Amniotic epithelial cell (primary cell): Measurements from ENCODE around the gene HMBS.
"Not testable (repeated sequence)": the region's sequence is repeated elsewhere in the genome, so short reads cannot be mapped to it uniquely, and the experiment has no call there.

ENCODE experiments used
- DNase-seq: peaks from one replicate; pipeline ENCODE4 v3.0.0-alpha.2; 2010; ENCODE audit warnings: low read depth

Gene HMBS

DNA sequence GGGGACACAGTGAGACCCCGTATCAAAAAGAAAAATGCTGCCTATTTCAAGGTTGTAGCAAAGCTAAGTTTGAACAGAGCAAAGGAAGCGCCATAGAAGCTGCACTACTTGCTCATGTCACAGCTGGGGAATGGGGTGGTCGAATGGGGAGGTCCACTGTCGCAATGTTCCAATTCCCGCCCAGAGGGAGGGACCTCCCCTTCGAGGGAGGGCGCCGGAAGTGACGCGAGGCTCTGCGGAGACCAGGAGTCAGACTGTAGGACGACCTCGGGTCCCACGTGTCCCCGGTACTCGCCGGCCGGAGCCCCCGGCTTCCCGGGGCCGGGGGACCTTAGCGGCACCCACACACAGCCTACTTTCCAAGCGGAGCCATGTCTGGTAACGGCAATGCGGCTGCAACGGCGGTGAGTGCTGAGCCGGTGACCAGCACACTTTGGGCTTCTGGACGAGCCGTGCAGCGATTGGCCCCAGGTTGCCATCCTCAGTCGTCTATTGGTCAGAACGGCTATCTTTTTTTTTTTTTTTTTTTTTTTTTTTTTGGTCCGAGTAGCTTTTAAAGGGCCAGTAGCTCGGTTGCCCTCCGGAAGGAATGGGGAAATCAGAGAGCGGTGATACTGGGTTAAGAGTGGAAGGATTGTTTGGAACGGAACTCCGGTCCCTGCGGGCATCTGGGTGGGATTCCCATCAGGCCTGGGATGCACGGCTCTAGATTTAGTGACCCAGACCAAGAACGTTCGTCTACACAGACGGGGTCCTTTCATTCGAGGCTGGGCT is at the start of gene HMBS:
Gene HMBS (plus strand): TSS at position 219 of the 774 bp plus-strand sequence. CDS start 153 bp downstream, at position 372.
- DNase-seq, result peak; percentile 90

DNA sequence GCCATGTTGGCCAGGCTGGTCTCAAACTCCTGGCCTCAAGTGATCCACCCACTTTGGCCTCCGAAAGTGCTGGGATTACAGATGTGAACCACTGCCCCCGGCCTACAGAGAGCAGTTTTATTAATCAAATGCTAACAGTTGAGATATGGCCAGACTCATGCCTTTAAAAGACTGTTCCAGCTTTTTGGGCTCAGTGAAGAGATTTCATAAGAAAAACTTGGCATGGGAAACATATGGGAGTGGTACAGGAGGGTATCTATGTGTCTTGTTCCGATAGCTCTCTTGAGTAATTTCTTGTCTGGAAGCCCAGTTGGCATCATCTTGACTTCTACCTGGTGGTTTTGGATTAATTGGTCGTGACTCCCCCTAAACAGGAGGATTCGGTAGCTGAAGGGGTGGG is 45.8 kb upstream of the HMBS start:
- no peak for DNase-seq

DNA sequence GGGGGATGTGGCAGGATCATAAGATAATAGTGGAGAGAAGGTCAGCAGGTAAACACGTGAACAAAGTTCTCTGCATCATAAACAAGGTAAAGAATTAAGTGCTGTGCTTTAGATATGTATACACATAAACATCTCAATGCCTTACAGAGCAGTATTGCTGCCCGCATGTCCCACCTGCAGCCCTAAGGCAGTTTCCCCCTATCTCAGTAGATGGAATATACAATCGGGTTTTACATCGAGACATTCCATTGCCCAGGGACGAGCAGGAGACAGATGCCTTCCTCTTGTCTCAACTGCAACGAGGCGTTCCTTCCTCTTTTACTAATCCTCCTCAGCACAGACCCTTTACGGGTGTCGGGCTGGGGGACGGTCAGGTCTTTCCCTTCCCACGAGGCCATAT is 45.2 kb upstream of the HMBS start:
- DNase-seq, result not testable (repeated sequence)

DNA sequence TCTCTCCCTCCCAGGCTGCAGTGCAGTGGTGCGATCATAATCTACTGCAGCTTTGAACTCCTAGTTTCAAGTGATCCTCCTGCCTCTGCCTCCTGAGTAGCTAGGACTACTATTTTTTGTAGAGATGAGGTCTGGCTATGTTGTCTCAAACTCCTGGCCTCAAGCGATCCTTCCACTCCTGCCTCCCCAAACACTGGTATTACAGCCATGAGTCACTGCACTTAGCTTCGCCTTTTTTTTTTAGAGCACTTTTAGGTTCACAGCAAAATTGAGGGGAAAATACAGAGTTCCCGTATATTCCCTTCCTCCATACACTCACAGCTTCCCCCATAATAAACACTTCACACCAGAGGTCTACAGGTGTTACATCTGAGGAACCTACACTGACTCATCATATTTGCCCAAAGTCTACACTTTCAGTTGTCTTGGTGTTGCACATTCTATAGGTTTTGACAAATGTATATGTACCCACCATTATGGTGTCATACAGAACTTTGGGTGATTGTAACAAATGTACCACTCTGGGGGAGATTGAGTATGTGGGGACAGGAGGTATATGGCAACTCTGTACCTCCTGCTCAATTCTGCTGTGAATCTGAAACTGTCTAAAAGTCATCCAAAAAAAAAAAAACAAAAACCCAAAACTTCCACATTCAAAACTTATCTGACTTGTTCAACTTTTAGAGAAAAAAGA is 42.7 kb upstream of the HMBS start:
- no peak for DNase-seq

DNA sequence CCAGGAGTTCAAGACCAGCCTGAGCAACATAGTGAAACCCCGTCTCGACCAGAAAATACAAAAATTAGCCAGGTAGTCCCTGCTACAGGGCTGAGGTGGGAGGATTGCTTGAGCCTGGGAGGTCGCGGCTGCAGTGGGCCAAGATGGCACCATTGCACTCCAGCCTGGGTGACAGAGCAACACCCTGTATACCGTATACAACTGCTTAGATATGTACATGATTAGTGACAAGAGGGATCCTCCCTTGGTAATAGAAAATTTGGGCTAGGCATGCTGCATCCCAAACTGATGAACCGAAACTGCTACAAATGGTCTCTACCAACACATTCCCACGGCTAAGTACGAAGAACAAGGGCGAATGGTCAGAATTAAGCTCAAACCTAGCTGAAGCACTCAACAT is 41.8 kb upstream of the HMBS start:
- no peak for DNase-seq

DNA sequence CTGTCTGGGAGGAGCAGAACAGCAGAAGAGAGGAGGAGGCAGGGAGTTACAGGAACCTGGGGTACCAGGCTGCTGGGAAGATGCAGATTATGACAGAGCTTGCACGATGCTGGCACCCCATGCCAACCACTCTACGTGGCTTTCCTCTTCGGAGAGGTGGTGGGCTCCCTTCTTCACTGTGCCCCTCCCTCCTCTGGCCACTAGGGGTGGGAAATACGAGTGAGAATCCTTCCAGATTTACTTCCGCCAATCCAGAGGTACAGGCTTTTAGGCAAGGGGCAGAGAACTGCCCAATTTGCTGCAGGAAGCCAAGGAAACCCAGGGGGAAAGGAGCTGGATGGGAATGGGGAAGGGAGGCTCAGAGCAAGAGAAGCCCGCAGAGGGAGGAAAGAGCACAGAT is 40.0 kb upstream of the HMBS start:
- no peak for DNase-seq

DNA sequence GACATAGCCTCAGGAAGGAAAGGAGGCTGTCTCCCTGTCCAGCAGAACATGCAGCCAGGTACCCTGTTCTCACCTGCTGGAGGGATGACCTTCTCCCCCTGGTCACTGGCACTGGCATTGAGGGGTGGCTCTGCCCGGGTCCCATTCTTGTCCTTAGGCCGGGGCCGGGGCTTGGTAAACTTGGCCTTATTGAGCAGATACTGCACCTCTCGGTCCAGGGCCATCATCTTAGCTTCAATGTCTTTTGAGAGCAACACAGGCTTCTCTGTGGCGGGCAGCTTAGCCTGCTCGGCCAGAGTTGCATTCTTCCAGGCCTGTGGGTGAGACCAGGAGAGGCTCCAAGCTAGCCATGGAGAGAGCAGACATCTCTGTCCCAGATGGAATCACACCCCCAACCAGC is 38.2 kb upstream of the HMBS start:
- DNase-seq, result no peak

DNA sequence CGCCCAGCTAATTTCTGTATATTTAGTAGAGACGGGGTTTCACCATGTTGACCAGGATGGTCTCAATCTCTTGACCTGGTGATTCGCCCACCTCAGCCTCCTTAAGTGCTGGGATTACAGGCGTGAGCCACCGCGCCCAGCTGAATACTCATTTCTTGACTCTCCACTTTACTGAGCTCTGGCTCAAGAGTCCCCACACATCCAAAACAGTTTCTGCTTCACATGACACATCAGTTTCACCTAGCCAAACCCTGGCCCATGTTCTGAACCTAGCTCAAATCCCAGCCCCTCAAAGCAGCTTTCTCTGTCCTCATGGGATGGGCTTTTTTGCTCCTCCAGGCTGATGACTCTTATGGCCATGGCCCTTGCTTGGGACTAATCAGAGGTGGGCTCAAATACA is 37.5 kb upstream of the HMBS start:
- no peak for DNase-seq

DNA sequence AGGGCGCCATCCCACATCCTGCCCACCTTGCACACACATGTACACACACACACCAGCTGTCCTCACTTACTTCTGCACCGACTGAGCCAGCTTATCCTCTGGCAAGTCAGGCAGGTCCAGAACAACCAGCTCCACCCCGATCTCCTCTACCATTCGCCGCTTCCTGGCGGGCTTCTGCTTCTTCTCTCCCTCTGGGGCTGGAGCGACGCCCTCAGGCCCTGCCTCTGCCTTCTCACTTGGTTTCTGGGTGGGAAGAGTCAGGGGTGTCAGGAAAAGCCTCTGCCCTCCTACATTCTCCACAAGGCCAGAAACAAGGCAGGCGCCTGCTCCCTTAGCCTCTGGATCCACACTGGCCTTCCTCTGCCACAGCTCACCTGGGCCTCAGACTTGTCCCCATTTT is 36.0 kb upstream of the HMBS start:
- no peak for DNase-seq

DNA sequence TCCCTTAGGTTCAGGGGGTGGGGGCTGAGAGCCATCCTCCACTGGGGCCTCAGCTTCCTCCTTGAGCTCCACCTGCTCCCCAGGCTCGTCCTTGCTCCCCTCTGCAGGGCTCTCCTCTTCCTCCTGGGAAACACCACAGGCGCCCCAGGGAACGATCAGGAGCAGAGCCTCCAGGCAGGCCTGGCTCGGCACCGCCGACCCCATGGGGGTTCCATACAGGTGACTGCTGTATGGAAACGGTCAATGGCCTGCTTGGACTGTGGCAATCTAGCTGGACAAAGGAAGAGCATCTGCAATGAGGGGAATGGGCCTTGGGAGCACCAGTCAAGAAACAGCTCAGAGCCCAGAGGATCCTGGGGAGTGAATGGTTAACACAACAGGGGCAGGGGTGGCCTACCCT is 35.6 kb upstream of the HMBS start:
- no peak for DNase-seq

DNA sequence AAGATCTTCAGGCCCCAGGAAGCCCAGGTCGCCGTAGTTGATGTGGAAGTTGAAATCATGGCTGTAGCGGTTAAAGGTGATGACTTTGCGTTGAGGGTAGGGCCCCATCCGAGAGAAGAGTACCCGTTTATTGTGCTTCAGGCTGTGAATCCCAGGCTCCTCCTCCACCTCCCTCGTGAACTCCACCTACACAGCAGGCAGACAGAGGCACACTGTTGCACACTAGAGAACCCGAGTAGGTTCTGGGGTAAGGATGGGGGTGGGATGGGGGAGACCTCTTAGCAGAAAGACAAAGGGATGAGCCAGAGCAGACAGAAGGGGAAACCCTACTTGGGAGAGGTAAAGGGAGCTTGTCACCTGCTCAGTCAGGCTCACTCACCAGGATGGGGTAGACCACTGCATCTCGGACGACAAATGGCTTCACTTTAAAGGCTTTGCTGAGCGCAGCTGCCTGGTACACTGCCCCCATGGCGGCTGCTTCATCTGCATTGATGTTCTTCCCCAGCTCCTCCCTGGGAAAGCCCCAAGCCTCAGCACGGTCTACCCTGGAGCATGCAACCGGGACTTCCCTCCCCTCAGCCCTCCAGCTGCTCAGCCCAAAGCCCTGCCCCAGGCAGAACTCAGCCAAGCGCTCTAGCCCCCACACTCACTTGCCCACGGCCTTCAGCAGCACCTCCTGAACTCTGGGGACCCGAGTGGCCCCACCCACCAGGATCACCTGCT is 33.1 kb upstream of the HMBS start:
- DNase-seq, result no peak

DNA sequence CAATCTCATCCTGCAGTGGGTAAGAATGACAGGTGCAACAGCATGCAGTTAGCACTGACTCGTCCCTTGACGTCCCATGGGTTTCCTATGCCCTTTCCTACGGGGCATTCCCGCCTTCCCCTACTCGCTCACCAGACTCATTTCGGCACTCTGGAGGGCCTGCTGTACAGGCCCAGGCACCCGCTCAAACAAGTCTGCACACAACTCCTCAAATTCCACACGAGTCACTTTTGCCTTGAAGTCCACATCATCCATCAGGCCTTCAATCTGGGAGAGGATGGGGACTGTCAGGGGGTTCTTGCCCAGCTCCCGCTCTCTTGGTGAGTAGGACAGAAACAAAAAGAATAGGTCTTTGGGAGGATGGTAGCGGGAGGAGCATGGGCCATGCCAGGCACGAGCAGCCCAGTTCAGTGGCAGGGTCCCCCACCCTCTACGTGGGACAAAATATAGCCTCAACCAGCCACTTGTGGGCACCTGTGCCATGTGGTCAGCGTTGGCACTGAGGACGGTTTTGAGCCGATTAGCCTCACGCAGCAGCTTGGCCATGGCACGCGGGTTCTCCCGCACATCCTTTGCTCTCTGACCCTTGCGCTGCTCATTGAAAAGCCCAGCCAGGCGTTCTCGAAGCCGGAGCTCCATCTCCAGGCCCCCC is 32.4 kb upstream of the HMBS start:
- no peak for DNase-seq

DNA sequence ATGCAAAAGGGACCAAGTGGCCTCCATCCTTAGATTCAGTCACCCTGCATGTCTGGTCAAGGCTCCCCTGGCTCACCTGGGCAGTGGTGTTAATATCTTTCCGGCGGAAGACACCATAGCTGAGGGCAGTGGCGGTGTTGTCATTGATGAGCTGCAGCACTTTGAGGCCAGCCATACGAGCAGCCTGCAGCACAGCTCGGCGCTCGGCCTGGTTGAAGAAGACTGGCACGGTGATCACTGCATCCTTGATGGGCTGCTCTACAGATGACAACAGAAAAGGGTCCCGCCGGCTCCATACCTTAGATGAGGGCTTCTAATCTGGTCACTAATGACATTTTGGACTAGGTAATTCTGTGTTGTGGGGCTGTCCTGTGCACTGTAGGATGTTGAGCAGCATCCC is 30.3 kb upstream of the HMBS start:
- no peak for DNase-seq

DNA sequence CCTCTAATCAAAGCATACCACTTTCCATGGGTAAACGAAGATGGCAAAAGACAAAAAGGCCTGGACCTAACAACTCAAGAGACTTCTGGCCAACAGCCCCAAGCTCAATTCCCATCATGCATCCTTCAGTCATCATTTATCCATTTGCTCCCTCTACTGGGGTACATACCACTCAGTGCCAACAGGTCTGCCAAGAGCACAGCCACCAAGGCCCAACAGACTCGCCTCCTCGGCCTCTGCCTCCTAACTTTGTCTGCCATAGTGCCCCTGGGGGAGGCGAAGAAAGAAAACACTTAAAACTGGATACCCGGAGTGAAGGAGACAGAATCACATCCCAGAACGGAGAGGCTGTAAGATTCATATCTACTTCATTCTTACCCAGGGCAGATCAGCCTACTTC is 28.8 kb upstream of the HMBS start:
- DNase-seq, result peak; percentile 24

DNA sequence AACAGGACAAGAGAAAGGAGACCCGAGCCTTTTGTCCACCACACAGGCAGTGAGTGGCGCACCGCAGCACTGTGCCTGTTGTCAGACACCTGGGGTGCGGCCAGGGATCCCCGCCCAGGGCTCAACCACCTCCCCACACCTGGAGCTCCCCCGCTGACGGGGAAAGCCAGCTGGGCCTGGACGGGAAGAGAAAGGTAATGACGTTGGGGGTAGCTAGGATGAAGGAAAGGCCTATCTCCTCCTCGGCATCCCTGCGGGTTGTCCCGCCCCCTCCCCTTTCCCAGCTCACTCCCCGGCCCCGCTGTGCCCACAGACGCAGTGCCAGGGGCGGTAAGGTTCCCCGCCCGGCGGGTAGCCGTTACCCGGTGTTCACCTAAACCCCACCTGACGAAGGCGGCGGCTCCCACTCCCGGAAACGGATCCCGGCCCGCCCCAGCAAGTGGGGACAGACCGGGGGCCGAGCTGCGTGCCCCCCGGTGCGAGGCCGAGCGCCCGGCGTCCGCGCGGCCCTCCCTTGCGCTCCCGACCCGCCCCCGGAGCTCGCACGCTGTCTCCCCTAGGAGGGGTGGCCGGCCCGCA is 28.2 kb upstream of the HMBS start:
- DNase-seq, result no peak

DNA sequence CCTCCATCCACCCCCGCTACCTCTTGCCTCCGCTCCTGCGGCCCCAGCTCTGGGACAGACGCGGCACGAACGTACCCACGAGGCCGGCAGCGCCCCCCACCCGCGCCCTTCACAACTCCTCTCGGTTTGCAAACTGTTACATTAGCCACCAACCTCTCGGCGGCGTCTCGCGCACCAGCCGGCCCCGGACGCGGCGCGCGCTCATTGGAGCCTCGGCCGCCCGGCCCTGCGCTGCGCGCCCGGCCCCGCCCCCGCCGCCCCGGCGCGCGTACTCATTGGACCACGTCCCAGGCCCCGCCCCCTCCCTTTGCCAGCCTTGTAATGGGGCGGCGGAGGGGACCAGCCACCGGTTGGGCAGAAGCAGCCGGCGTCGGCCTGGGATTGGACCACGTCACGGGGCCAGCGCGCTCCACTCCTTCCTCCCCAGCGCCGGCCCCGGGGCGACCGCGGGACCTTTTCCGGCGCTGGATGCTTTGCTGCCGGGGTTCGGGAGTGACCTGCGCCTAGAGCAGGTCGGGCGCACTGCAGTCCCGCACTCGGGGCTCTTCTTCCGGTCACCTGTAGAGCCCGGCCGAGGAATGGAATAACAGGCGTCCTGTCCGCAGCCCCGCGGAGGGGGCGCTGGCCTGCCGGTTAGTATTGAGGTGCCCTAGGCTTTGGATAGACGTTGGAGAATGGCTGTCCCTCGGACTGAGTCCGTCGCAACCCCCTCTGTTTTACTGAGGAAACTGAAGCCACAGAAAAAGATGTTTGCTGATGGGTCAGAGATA is 27.5 kb upstream of the HMBS start, which contains the start of gene HYOU1:
Gene HYOU1 (minus strand): TSS at position 206 of the 770 bp plus-strand sequence. CDS start 1,045 bp downstream, outside the sequence.
- DNase-seq, result peak; percentile 92

DNA sequence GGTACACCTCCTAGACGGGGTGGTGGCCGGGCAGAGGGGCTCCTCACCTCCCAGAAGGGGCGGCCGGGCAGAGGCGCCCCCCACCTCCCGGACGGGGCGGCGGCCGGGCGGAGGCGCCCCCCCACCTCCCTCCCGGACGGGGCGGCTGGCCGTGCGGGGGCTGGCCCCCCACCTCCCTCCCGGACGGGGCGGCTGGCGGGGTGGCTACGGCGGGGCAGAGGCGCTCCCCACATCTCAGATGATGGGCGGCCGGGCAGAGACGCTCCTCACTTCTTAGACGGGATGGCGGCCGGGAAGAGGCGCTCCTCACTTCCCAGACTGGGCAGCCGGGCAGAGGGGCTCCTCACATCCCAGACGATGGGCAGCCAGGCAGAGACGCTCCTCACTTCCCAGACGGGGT is 25.6 kb upstream of the HMBS start:
- DNase-seq, result not testable (repeated sequence)

DNA sequence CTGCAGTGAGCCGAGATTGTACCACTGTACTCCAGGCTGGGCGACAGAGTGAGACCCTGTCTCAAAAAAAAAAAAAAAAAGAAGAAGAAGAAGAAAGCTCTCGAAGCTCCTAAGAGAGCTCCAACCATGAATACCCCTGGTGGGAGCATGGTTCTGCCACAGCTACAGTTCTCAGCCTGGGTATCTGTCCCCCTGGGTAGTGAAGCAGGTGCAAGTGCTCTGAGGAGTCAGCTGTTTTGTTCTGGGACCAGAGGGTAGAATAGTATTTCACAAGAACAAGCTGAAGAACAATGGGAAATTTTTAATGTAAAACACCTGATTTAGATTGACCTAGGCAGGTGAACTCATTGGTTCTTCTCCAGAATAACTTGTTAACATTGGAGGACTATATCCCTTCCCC is 23.4 kb upstream of the HMBS start:
- DNase-seq, result no peak

DNA sequence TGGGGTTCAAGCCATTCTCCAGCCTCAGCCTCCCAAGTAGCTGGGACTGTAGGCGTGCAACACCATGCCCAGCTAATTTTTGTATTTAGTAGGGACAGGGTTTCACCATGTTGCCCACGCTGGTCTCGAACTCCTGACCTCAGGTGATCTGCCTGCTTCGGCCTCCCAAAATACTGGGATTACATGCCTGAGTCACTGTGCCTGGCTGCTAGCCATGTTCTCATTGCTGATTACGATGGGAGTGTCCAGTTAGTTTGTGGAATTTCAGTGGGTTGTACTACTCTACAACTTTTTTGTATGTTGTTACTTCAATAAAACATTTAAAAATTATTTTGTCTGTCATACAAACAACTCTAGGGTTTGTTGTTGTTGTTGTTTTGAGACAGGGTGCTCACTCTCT is 21.9 kb upstream of the HMBS start:
- DNase-seq, result peak; percentile 73

DNA sequence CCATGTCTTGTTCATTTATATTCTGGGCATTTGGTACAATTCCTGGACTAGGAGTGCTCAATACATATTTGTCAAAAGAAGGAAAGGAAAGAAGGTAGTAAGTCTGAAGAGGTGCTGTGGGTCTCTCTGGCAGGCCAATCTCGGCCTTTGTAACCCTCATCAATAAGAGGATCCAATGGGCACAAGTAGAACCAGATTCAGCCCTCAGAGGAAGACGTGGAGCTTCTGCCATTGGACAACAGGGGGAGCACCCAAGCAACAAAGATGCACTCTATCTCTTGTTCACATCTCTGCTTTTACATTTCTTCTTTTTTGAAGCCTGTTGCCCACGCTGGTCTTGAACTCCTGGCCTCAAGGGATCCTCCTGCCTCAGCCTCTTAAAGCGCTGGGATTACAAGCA is 19.3 kb upstream of the HMBS start:
- DNase-seq, result peak; percentile 38
